K562 (cell line): Measurements from ENCODE around the gene EBNA1BP2.

Source experiments
- CTCF ChIP-seq, 3 experiments: IDR thresholded peaks in 2 of 3; conservative IDR thresholded peaks in 1 of 3; 2 replicates each; pipeline ENCODE4 v1.5.1; 2011 to 2012; ENCODE audit warnings: low read length in 3 of 3, mild to moderate bottlenecking in 3 of 3, control low read depth in 2 of 3, improper control_type of control experiment in 1 of 3, inconsistent platforms in 1 of 3, low read depth in 1 of 3, mixed read lengths in 1 of 3, moderate library complexity in 1 of 3; ENCODE audit not compliant: insufficient read depth in 2 of 3
- E2F4 ChIP-seq: sonication (generic); formaldehyde crosslinking; IDR thresholded peaks from 2 replicates; pipeline ENCODE4 v1.8.0; 2022; ENCODE audit warnings: mild to moderate bottlenecking, low read depth, missing genetic modification reagents
- E2F8 ChIP-seq: fragments of 450-650 bp; IDR thresholded peaks from 2 replicates; pipeline ENCODE4 v1.7.1; 2018; ENCODE audit warnings: mild to moderate bottlenecking, low read depth; ENCODE audit not compliant: partially characterized antibody
- HINFP ChIP-seq: fragments of 450-650 bp; conservative IDR thresholded peaks from 2 replicates; pipeline ENCODE4 v1.6.1; 2016; ENCODE audit warnings: missing genetic modification characterization, low read depth, mild to moderate bottlenecking, control low read depth, missing compliant biosample characterization
- NR2C2 ChIP-seq, 2 experiments: fragments of 200-800 bp in 1 of 2; sonication (Bioruptor generic) in 1 of 2; sonication (generic) in 1 of 2; formaldehyde crosslinking in 1 of 2; IDR thresholded peaks; 2 replicates each; pipeline versions ENCODE4 v1.6.1 to v1.8.0; 2016 to 2022; ENCODE audit warnings: mild to moderate bottlenecking in 1 of 2, missing compliant biosample characterization in 1 of 2, missing genetic modification characterization in 1 of 2, missing genetic modification reagents in 1 of 2
- POLR2A ChIP-seq: fragments of 450-650 bp; conservative IDR thresholded peaks from 2 replicates; pipeline ENCODE4 v1.6.1; 2016
- SP2 ChIP-seq: IDR thresholded peaks from 2 replicates; pipeline ENCODE4 v1.6.1; 2011; ENCODE audit warnings: mild to moderate bottlenecking, low read depth, low read length, moderate library complexity; ENCODE audit not compliant: poor library complexity, severe bottlenecking; ENCODE audit errors: extremely low read depth
- SREBF2 ChIP-seq: sonication (generic); formaldehyde crosslinking; IDR thresholded peaks from 2 replicates; pipeline ENCODE4 v1.4.0; 2020; ENCODE audit warnings: mild to moderate bottlenecking, missing genetic modification reagents
- TFAP4 ChIP-seq: sonication (generic); formaldehyde crosslinking; IDR thresholded peaks from 2 replicates; pipeline ENCODE4 v1.8.0; 2022; ENCODE audit warnings: missing genetic modification reagents, mild to moderate bottlenecking, moderate library complexity, borderline replicate concordance
- ZNF384 ChIP-seq: IDR thresholded peaks from 2 replicates; pipeline ENCODE4 v1.6.1; 2012; ENCODE audit warnings: low read depth, low read length, improper control_type of control experiment
- ZNF583 ChIP-seq: fragments of 250-450 bp; sonication (Bioruptor Pico); IDR thresholded peaks from 2 replicates; pipeline ENCODE4 v1.4.0; 2020

- TF ChIP-seq SREBF2 (CRISPR knock-in tag) (no peak), POLR2A (no peak), E2F8 (no peak), CTCF (IDR thresholded peaks at IDR 0.05 in 2 of 3, conservative IDR thresholded peaks at IDR 0.05 in 1 of 3; ENCODE audit: insufficient read depth in 2 of 3, low read depth in 1 of 3, low read length in 3 of 3) (no peak), TFAP4 (CRISPR knock-in tag) (no peak), E2F4 (CRISPR knock-in tag) (no peak), HINFP (tag) (no peak), ZNF583 (CRISPR knock-in tag) (no peak), ZNF384 (no peak), SP2 (no peak), NR2C2 (CRISPR knock-in tag; IDR thresholded peaks at IDR 0.05) (no peak), NR2C2 (tag; IDR thresholded peaks at IDR 0.05) (no peak)
Measured at GRCh38 chr1:43171312-43171875, 696 bp downstream of the EBNA1BP2 start.
